Liver (tissue), 9 donors: ENCODE data around the gene JAG1. TPM values are rescaled to one million over a fixed set of nuclear protein-coding genes. Genes with fewer than 3 reads are reported as not detected.

Source experiments
- DNase-seq: peaks from one replicate; pipeline ENCODE4 v3.0.0-alpha.2; 2017; ENCODE audit warnings: low spot score
- H3K27ac ChIP-seq, 2 donors: one replicate each; pipeline ENCODE4 v1.7.0; 2013; ENCODE audit warnings: inconsistent platforms in 2 of 2, low read length in 2 of 2, control low read depth in 1 of 2, low read depth in 1 of 2, mild to moderate bottlenecking in 1 of 2
- H3K27me3 ChIP-seq, 4 donors: one replicate each; pipeline versions ENCODE4 v1.6.1 to v1.7.0; 2013; ENCODE audit warnings: low read length in 3 of 4, inconsistent platforms in 1 of 4, mild to moderate bottlenecking in 1 of 4, moderate library complexity in 1 of 4; ENCODE audit not compliant: control insufficient read depth in 4 of 4, insufficient read depth in 4 of 4
- H3K36me3 ChIP-seq, 4 donors: one replicate each; pipeline versions ENCODE4 v1.6.1 to v1.7.0; 2013; ENCODE audit warnings: low read length in 3 of 4, mild to moderate bottlenecking in 3 of 4, low read depth in 1 of 4, moderate library complexity in 1 of 4; ENCODE audit not compliant: control insufficient read depth in 4 of 4, insufficient read depth in 3 of 4
- H3K4me1 ChIP-seq, 4 donors: one replicate each; pipeline versions ENCODE4 v1.6.1 to v1.7.0; 2013; ENCODE audit warnings: low read length in 3 of 4, mild to moderate bottlenecking in 3 of 4, moderate library complexity in 1 of 4; ENCODE audit not compliant: control insufficient read depth in 4 of 4, insufficient read depth in 4 of 4
- H3K4me3 ChIP-seq, 3 donors: one replicate each; pipeline versions ENCODE4 v1.6.1 to v1.7.0; 2013; ENCODE audit warnings: low read length in 3 of 3, control low read depth in 1 of 3, low read depth in 1 of 3, mild to moderate bottlenecking in 1 of 3
- H3K9ac ChIP-seq, 2 donors: one replicate each; pipeline ENCODE4 v1.7.0; 2013; ENCODE audit warnings: low read length in 2 of 2, mild to moderate bottlenecking in 2 of 2, moderate library complexity in 2 of 2, control low read depth in 1 of 2, low read depth in 1 of 2
- H3K9me3 ChIP-seq, 4 donors: one replicate each; pipeline versions ENCODE4 v1.6.1 to v1.7.0; 2013; ENCODE audit warnings: low read length in 3 of 4; ENCODE audit not compliant: control insufficient read depth in 4 of 4
- EGR1 ChIP-seq, 2 donors: IDR thresholded peaks; 2 replicates each; pipeline ENCODE4 v1.6.1; 2016 to 2018; ENCODE audit warnings: antibody characterized with exemption in 2 of 2, low read depth in 2 of 2
- FOXA1 ChIP-seq: IDR thresholded peaks from 2 replicates; pipeline ENCODE4 v1.6.1; 2016; ENCODE audit warnings: antibody characterized with exemption
- FOXA2 ChIP-seq: IDR thresholded peaks from 2 replicates; pipeline ENCODE4 v1.6.1; 2016; ENCODE audit warnings: antibody characterized with exemption
- GABPA ChIP-seq, 2 donors: IDR thresholded peaks in 1 of 2; conservative IDR thresholded peaks in 1 of 2; 2 replicates each; pipeline ENCODE4 v1.6.1; 2016; ENCODE audit warnings: antibody characterized with exemption in 2 of 2, mild to moderate bottlenecking in 1 of 2, moderate library complexity in 1 of 2
- HNF4A ChIP-seq, 2 donors: conservative IDR thresholded peaks; 2 replicates each; pipeline ENCODE4 v1.6.1; 2016; ENCODE audit warnings: antibody characterized with exemption in 2 of 2, mild to moderate bottlenecking in 2 of 2
- HNF4G ChIP-seq: IDR thresholded peaks from 2 replicates; pipeline ENCODE4 v1.6.1; 2016; ENCODE audit warnings: antibody characterized with exemption
- JUND ChIP-seq, 2 donors: IDR thresholded peaks; 2 replicates each; pipeline ENCODE4 v1.6.1; 2016; ENCODE audit warnings: antibody characterized with exemption in 2 of 2
- NR2F2 ChIP-seq: IDR thresholded peaks from 2 replicates; pipeline ENCODE4 v1.6.1; 2016; ENCODE audit warnings: antibody characterized with exemption
- RAD21 ChIP-seq, 2 donors: IDR thresholded peaks; 2 replicates each; pipeline ENCODE4 v1.6.1; 2016; ENCODE audit warnings: antibody characterized with exemption in 2 of 2, mild to moderate bottlenecking in 2 of 2
- RXRA ChIP-seq, 2 donors: IDR thresholded peaks; 2 replicates each; pipeline ENCODE4 v1.6.1; 2017 to 2018; ENCODE audit warnings: antibody characterized with exemption in 2 of 2, mild to moderate bottlenecking in 1 of 2
- SP1 ChIP-seq: IDR thresholded peaks from 2 replicates; pipeline ENCODE4 v1.6.1; 2018; ENCODE audit warnings: antibody characterized with exemption, mild to moderate bottlenecking
- TAF1 ChIP-seq: conservative IDR thresholded peaks from 2 replicates; pipeline ENCODE4 v1.6.1; 2016; ENCODE audit warnings: antibody characterized with exemption, mild to moderate bottlenecking
- YY1 ChIP-seq: IDR thresholded peaks from 2 replicates; pipeline ENCODE4 v1.6.1; 2016; ENCODE audit warnings: antibody characterized with exemption, mild to moderate bottlenecking
- WGBS: extraction: QIAGEN DNeasy Blood & Tissue Kit; methylation state at CpG from one replicate; pipeline ENCODE4 v1.1.7; 2013; 5-methylcytosine and 5-hydroxymethylcytosine counted together
- polyA plus RNA-seq, 2 donors: library from polyadenylated mRNA; stranded (reverse) in 1 of 2; unstranded in 1 of 2; fragments of 200-250 nt in 1 of 2; fragments of >200 nt in 1 of 2; fragmentation: Nextera tagmentation in 1 of 2; extraction: Ambion mirVana in 1 of 2; gene quantifications; one replicate each; pipeline versions ENCODE4 v1.2.1 to v1.2.3, GENCODE V29; 2013 to 2015
- total RNA-seq, 2 donors: library from RNA; depleted of rRNA; stranded (reverse); fragments of >200 nt; gene quantifications; one replicate each; pipeline ENCODE4 v1.2.3, GENCODE V29; 2014
- TF ChIP-seq, protein P1 (sequence below): IDR thresholded peaks from 2 replicates; pipeline ENCODE4 v1.6.1; 2016; ENCODE audit warnings: antibody characterized with exemption
- TF ChIP-seq, protein P2 (sequence below): IDR thresholded peaks from 2 replicates; pipeline ENCODE4 v1.6.1; 2016; ENCODE audit warnings: antibody characterized with exemption, mild to moderate bottlenecking
- TF ChIP-seq, protein P3 (sequence below): fragments of 150-350 bp; IDR thresholded peaks from 2 replicates; pipeline ENCODE4 v1.5.1; 2017; ENCODE audit warnings: improper control_type of control experiment, low read depth, low read length; ENCODE audit not compliant: missing input control
- TF ChIP-seq, protein P4 (sequence below): IDR thresholded peaks from 2 replicates; pipeline ENCODE4 v1.6.1; 2016; ENCODE audit warnings: antibody characterized with exemption
- donor health status: healthy.
- donor health status: healthy.
- donor health status: healthy.
- donor health status: healthy.
- donor health status: healthy.

JAG1 gene
- total and polyA plus RNA-seq, 4 donors: 1.8 to 16.6 (median 4.6) TPM

DNA sequence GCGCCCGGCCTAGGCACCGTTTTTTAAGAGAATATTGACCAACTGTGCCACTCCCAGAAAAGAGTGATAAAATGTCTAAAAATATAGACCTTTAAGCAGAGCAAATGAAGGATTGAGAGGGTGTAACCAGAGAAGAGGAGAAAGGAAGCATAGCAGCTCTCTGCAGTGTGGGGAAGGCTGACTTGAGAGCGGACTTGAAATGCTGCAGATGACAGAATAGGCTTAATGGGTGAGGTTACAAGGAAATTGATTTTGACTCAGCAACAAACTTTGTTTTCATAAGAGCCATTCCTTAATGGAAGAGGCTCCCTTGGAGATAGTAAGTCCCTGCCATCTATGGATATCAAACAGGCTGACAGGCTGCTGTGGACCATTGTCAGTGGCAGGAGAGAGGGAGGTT is 7.7 kb upstream of the JAG1 start:
- Histone ChIP-seq H3K4me1 (no peaks in the 10 kb centered on the region), H3K4me3 (no peak overlapping the region), H3K9me3 (no peaks in the 10 kb centered on the region), H3K27me3 (no peaks in the 10 kb centered on the region), H3K9ac (no peak overlapping the region), H3K27ac (no peak overlapping the region), H3K36me3 (no peaks in the 10 kb centered on the region)
- no peak for DNase-seq
- TF ChIP-seq, protein P1, sequence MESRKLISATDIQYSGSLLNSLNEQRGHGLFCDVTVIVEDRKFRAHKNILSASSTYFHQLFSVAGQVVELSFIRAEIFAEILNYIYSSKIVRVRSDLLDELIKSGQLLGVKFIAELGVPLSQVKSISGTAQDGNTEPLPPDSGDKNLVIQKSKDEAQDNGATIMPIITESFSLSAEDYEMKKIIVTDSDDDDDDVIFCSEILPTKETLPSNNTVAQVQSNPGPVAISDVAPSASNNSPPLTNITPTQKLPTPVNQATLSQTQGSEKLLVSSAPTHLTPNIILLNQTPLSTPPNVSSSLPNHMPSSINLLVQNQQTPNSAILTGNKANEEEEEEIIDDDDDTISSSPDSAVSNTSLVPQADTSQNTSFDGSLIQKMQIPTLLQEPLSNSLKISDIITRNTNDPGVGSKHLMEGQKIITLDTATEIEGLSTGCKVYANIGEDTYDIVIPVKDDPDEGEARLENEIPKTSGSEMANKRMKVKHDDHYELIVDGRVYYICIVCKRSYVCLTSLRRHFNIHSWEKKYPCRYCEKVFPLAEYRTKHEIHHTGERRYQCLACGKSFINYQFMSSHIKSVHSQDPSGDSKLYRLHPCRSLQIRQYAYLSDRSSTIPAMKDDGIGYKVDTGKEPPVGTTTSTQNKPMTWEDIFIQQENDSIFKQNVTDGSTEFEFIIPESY: no peak
- TF ChIP-seq FOXA2 (no peak), EGR1 (IDR thresholded peaks at IDR 0.05; ENCODE audit: low read depth in 2 of 2) (no peak), HNF4A (conservative IDR thresholded peaks at IDR 0.05) (no peak), TAF1 (no peak), RAD21 (IDR thresholded peaks at IDR 0.05) (no peak), YY1 (no peak), RXRA (IDR thresholded peaks at IDR 0.05) (no peak), JUND (IDR thresholded peaks at IDR 0.05) (no peak), HNF4G (no peak)
- TF ChIP-seq, protein P2, sequence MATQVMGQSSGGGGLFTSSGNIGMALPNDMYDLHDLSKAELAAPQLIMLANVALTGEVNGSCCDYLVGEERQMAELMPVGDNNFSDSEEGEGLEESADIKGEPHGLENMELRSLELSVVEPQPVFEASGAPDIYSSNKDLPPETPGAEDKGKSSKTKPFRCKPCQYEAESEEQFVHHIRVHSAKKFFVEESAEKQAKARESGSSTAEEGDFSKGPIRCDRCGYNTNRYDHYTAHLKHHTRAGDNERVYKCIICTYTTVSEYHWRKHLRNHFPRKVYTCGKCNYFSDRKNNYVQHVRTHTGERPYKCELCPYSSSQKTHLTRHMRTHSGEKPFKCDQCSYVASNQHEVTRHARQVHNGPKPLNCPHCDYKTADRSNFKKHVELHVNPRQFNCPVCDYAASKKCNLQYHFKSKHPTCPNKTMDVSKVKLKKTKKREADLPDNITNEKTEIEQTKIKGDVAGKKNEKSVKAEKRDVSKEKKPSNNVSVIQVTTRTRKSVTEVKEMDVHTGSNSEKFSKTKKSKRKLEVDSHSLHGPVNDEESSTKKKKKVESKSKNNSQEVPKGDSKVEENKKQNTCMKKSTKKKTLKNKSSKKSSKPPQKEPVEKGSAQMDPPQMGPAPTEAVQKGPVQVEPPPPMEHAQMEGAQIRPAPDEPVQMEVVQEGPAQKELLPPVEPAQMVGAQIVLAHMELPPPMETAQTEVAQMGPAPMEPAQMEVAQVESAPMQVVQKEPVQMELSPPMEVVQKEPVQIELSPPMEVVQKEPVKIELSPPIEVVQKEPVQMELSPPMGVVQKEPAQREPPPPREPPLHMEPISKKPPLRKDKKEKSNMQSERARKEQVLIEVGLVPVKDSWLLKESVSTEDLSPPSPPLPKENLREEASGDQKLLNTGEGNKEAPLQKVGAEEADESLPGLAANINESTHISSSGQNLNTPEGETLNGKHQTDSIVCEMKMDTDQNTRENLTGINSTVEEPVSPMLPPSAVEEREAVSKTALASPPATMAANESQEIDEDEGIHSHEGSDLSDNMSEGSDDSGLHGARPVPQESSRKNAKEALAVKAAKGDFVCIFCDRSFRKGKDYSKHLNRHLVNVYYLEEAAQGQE: no peak
- TF ChIP-seq, protein P3, sequence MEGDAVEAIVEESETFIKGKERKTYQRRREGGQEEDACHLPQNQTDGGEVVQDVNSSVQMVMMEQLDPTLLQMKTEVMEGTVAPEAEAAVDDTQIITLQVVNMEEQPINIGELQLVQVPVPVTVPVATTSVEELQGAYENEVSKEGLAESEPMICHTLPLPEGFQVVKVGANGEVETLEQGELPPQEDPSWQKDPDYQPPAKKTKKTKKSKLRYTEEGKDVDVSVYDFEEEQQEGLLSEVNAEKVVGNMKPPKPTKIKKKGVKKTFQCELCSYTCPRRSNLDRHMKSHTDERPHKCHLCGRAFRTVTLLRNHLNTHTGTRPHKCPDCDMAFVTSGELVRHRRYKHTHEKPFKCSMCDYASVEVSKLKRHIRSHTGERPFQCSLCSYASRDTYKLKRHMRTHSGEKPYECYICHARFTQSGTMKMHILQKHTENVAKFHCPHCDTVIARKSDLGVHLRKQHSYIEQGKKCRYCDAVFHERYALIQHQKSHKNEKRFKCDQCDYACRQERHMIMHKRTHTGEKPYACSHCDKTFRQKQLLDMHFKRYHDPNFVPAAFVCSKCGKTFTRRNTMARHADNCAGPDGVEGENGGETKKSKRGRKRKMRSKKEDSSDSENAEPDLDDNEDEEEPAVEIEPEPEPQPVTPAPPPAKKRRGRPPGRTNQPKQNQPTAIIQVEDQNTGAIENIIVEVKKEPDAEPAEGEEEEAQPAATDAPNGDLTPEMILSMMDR: no peak
- TF ChIP-seq, protein P4, sequence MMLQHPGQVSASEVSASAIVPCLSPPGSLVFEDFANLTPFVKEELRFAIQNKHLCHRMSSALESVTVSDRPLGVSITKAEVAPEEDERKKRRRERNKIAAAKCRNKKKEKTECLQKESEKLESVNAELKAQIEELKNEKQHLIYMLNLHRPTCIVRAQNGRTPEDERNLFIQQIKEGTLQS: no peak
- 95% methylated on average over 4 of the region's 4 CpGs for WGBS

DNA sequence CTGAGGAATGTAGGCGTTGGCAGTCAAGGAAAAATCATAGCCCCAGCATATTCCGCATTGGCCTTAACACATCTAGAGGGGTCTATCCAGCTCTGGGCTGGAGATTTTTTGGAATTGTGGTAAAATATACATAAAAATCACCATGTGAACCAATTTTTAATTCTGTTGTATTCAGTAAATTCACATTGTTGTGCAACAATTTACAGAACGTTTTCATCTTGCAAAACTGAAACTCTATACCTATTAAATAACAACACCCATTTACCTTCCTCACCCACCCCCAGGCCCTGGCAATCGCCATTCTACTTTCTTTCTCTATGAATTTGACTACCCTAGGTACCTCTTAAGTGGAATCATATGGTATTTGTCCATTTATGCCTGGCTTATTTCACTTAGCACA is 6.8 kb upstream of the JAG1 start:
- Histone ChIP-seq H3K36me3 (no peaks in the 10 kb centered on the region), H3K9me3 (no peaks in the 10 kb centered on the region), H3K9ac (no peak overlapping the region), H3K4me3 (no peak overlapping the region), H3K27ac (no peak overlapping the region), H3K27me3 (no peaks in the 10 kb centered on the region), H3K4me1 (no peaks in the 10 kb centered on the region)
- DNase-seq: no peak
- TF ChIP-seq HNF4G: no peak
- TF ChIP-seq, protein P4: no peak
- no peak for TF ChIP-seq HNF4A (conservative IDR thresholded peaks at IDR 0.05)
- no peak for TF ChIP-seq FOXA1
- TF ChIP-seq, protein P3: no peak
- no peak for TF ChIP-seq NR2F2
- no peak for TF ChIP-seq YY1
- TF ChIP-seq, protein P2: no peak
- TF ChIP-seq GABPA (IDR thresholded peaks at IDR 0.05 in 1 of 2, conservative IDR thresholded peaks at IDR 0.05 in 1 of 2): no peak
- TF ChIP-seq JUND (IDR thresholded peaks at IDR 0.05): no peak
- TF ChIP-seq SP1: no peak
- WGBS: 75% methylated on average over 4 of the region's 4 CpGs
